HG02970 (cell line): ENCODE measurements around the gene IQSEC1.

Source experiments
- ATAC-seq: cut with Tn5 transposase; IDR thresholded peaks from one replicate; pipeline ENCODE4 v1.9.1; 2021; ENCODE audit warnings: mild to moderate bottlenecking, moderate library complexity, moderate number of reproducible peaks; ENCODE audit not compliant: unreplicated experiment, low FRiP score

The IQSEC1 gene

DNA sequence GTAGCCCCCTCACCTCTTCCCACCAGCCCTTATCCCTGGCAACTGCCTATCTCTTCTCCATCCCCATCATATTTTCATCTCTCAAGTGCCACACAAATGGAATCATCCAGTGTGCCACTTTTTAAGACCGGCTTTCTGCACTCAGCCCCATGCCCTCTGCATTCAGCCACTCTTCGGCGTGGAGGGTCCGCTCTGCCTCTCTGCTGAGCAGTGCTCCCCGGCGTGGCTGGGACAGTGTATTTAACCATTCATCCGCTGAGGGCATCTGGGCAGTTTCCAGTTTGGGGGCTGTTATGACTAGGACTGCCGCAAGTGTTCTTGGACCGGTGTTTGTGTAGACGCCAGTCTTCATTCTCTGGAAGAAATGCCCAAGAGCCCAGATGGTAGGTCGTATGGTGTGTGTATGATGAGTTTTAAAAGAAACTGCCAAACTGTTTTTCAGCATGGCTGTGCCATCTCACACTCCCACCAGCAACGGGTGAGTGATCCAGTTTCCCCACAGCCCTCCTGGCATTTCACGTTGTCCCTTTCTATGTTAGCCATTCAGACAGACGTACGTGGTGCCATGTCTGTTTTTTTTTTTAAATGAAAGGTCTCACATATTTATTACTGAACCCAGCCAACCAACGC, 20.9 kb downstream of the IQSEC1 start:
- ATAC-seq, result no peak

DNA sequence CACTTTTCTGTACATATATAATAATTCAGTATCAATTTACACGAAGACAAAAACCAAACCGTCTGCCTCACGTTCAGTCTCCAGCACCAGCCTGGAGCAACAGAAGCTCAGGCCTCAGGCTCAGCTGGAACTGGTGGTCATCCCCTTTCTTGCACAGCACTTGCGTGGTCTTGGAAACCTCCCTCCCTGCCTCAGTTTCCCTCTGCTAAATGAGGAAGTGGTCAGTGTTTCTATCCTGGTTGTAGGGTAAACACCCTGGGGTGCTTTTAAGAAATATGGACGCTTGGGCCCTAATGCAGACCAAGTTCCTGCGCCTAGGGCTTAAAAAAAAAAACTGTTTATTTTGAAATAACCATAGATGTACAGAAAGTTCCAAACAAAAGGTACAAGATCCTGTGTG, 21.6 kb downstream of the IQSEC1 start:
- ATAC-seq, result no peak

DNA sequence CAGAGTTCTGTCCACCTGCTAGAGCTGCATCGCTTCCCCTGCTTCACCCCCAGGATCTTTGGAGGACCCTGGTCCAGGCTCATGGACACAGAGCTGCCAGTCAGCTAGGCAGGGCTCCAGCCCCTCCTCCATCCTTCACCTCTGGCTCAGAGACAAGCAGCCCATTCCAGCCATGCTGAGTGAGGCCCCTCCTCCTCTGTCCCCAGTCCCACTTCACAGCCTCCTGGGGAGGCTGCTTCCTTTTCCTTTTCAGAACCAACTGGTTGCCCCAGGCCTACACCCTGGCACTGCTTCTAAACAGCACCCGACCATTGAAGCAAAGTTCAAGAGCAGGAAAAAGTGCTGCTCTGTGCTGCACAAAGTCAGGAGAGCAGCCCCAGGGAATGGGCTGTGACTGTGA, 22.2 kb downstream of the IQSEC1 start:
- ATAC-seq, result no peak

DNA sequence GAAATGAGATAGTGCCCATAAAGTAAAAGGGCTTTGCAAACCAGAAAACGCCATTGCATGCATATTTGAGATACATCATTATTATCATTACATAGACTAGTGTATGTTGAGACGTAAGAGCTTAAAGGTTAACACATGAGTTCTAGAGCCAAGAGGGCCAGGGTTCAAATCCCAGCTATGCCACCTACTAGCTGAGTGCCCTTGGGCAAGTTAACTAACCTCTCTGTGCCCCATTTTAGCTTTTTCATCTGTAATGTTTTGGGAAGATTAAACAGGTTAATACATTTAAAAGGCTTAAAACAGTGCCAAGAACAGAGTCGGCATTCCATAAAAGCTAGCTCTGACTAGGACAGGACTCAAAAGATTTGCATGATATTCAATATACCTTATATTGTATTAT, 22.8 kb downstream of the IQSEC1 start:
- no peak for ATAC-seq

DNA sequence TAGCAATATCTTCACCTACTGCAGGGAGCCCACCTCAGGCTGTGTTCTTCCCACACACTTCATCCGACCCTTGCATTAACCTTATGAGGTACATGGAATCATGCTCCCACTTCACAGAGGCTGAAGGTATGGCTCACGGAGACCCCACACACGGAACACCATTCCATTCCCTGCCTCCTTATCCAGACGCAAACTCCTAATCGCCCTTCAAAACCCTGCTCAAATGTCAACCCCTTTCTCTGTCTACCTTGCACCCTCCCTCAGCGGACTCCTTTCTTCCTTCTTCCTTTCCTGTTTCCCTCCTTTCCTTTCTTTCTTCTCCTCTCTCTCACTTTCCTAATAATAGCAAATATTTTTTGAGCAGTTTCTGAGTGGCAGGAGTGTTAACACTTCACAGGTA, 23.8 kb downstream of the IQSEC1 start:
- no peak for ATAC-seq

DNA sequence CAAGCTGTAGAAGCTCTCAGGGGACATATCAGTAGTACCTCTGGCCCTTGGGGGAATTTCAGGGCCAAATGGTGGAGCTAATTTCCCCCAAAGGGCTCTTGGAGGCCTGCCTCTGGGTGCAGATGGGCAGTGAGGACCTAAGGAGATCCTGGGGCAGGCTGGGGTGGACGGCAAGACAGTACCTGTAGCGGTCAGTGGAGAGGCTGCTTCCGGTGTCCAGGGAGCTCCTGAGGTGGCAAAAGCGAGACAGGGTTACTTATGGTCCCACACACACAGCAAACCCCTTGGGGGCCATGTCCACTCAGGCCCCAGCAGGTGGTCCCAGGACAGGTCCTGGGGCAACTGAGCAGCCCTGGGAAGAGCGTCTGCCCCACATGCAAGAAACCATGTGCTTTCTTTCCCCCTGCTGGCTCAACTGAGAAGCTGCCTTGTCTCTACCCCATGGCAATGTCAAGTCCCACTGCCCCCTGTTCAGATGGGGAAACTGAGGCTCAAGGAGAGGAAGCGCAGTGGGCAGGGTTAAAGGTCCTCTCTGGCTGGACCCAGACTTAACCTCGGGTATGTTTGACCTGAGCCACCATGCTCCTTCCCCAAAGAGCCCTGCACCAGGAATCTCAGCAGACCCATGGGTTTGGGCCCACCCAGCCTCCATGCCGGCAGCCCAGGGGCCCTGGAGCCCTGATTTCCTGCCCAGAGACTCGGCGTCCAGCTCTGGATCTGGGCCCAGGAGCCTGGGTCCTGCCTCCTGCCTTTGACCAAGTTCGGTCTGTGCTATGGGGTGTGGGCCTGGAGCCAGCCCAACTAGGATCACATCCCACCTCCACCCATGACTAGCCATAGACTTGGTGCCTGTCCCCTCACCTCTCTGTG, 25.7 kb downstream of the IQSEC1 start:
- ATAC-seq, result no peak

DNA sequence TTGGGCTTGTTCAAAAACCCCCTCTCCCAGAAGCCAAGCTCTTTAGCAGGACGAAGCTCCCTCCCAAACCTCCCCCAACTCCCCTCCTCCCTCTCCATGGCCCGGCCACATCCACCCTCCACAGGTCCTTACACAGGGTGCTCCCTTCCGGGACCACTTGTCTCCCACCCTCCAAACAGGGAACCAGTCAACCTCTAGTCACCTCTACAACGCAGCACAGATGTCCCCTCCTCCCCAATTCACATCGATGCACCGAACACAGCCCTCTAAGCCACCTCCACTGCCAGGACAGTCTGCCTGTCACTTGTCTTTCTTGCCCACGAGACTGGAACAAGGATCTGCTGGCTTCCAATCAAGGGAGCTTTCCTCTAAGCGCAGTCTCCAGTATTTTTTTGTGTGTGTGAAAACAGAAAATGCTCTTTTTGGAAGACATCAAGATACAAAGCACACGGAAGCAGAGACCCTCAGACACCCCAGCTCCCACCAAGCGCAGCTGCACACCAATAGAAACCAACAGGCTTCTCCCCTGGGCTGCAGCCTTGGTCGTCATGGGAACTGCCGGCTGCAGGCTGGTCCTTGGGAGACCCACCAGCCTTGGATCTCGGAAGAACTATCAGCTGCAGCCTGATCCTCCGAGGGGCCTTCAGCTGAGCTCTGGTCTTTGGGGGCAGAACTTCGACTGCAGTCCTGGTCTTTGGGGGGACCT, 26.5 kb downstream of the IQSEC1 start:
- no peak for ATAC-seq

DNA sequence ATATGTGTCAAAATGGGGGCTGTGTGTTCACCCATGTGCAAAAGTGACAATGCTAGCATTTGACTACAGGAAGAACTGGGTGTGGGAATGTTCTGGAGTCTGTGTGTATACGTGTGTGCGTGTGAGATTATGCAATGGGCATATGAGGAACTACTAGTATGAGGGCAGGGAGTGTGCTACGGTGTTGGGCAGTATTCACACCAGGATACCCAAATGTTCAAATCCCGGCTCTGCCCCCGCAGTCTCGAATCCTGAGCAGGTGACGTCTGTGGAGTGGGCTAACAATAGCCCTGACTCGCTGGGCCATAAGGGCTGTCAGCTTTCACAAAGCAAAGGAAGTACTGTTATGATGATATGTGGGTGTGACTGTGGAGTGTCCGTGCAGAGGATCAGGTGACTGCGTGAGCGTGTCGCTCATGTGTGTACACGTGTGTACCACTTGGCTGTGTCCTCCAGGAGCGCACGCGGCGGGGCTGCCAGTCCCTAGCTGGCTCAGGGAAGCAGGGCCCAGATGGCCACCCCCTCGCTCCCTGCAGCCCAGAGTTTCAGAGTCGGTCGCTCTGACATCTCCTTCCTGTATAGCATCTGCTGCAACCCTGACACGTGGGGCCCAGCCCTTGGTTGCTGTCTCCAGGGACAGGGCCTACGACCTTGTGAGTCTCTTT, 27.2 kb downstream of the IQSEC1 start:
- peak; percentile 60 for ATAC-seq

DNA sequence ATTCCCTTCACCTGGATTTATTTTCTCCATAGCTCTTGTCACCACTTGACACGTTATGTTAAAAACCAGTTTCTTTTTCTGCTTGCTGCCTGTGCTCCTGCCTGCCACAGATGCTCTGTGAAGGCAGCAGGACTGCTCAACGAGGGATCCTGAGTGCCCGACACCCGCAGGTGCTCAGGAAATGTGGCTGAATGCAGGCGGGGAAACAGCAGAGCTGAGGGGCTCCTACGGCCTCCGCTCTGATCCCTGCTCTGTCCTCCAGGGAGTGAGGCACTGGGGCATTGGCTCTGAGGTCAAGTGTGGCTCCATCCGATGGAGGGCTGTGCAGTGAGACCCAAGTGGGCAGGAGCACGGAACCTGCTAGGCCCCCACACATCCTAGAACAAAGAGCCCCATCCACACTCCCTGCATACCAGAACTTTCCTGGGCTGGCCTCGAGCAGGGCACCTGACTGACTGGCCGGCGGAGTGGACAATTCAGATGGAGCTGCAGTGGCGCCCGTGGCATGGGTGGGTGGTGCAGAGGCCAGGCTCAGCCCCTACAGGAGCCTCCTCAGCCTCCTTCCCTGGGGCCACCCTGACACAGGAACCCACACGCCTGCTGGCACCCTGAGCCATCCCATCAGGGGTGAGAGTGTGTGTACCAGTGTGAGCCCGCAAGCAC, 27.9 kb downstream of the IQSEC1 start:
- ATAC-seq, result no peak

DNA sequence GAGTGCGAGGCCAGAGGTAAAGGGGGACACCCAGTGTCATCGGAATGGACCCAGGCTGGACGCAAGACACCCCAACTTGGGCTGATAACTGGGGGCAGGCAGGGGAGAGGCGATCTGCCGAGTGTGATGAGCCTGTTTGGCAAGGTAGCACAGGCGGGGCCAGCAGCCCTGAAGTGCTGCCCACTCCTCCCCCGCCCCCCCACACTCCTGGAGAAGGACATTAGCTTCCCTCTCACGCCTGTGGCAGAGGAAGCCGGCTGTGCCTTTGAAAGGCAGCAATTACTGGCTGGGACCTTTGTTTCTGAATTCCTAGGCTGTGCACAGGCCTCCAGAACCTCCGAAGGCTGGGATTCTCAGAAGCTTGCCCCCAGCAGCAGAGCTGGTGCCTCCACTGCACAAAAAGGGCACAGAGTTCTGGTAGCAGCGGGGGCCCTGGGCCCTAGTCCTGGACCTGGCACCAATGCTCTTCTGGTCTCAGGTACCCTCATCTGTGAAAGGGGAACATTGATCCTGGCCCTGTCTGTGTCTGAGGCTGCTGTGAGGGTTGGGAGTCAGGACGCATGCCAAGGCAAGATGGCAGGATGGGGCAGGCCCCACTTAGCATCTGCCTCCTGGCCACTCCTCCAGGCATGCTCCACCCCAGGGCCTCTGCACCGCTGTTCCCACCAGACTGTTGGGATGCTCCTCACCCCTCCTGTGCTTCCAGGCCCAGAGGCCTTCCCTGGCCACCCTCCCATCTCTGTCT, 28.6 kb downstream of the IQSEC1 start:
- ATAC-seq, result no peak

DNA sequence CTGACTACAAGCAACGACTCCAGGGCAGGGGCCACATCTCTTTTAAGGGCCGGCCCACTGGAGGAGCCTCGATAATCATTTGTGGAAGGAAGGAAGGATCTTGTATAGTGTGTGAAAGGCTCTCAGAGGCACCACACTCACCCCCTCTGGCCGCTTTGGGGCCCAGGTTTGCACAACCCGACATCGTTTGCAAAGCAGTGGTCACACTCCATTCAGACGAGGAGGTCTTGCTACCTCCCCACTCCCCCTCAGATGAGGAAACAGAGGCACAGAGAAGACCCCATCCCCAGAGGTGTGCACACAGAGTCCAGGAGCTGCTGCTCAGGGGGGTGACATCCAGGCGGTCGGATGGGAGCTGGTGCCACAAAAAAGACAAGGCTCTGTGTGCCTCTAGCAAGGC, 29.6 kb downstream of the IQSEC1 start:
- no peak for ATAC-seq

DNA sequence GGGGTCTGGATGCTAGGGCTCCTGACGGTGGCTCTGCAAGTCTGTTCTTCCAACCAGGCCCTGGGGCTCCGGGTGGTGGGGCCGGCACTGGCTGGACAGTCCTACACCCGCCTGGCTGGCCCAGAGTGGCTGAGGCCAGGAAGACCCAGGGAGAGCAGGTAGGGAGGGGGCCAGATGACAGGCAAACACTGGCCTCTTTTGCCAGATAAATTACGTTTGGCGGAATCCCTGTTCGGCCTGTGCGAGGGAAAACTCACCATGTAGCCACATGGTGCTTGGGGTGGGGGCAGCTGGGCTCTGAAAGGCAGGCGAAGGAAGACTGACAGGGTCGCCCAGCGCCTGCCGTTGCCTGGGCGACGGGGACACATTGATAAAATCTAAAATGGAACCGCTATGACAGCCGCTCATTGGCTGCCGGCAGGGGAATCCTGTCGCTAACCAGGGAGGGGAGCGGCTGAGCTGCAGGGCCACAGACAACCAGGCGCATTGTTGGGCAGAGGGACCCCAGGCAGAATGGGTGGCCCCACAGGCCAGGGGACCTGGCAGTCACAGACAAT, 30.4 kb downstream of the IQSEC1 start:
- no peak for ATAC-seq

DNA sequence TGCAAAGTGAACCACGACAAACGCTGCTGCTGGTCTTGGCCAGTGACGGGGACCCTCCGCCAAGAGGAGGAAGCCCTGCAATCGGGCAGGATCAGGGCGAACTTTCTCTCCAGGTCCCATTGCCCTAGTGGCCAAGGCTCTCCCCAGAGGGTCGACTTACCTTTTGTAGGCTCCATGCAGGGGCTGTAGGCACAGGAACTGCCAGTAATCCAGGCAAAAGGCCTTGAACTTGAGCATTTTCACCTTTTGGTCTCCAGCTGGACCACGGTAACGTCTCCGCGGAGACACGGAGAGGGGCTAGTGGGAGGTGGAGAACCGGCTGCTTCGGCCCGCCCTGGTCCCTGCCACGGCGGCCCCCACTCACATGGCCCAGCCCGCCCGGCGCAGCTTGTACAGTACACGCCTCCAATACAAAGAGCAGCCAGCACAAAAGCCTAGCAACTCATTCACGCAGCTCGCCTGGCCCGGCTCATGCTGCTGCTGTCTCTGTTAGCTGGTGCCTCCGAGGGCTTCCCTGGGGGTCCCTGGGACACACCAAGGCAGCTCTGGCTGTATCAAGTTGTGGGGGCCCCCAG, 31.0 kb downstream of the IQSEC1 start:
- no peak for ATAC-seq

DNA sequence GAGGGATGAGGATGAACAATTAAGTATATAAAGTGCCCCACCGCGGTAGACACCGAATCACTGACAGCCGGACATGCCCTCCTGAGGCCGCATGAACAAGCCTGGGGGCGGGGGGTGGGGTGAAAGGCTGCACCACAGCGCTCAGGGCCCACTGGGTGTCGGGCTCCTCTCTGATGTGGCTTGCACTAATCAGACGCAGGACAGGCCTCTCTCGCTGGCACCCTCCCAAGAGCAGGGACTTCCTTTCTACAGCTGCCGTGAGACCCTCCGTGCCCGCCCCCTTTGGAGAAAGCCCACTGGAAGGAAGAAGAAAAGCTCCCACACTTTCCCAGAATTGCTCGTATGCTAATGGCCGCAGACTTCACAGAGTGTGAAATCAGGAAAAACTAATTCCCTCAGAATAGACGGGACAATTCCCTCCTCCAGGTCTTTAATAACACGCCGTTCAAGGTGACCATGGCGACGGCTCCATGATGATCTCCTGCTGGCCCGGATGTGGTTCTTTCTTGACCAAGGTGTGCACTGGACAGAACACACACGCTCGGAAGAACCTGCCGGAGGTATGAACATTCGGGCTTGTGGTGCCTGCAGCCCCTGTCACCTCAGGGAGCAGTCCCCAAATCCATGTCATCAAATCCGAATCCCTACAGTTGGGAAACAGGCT, 32.0 kb downstream of the IQSEC1 start:
- no peak for ATAC-seq

DNA sequence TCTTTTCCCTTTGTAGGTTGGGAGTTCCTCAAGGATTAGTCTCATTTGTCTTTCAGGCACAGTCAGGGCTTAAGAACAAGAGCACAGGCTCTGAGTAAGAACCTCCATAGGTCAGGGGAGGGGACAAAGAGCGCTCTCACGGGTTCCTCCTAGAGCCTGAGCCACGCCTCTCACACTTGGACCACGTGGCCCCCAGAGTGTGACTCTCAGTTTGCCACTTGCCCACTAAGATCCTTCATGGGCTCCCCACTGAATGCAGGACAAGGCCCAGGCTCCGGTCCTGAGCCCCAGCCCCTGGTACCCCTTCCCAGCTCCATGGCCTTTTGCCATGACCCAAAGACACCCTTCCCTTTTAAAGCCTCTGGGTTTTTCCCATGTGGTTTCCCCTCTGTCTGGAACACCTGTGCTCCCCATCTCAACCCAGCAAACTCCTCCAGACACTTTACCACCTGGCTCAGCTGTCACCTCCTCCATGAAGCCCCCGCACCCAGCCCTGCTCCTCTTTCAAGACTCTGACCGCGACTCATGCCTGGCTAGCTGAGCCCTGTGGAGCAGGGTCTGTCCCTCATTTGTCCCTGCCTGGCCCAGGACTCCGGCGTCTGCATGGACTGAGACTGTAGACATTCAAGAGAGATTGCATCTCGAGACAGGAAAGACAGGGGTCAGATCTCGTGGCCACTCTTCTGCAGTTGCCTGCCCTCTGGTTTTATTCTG, 32.7 kb downstream of the IQSEC1 start:
- ATAC-seq, result no peak

DNA sequence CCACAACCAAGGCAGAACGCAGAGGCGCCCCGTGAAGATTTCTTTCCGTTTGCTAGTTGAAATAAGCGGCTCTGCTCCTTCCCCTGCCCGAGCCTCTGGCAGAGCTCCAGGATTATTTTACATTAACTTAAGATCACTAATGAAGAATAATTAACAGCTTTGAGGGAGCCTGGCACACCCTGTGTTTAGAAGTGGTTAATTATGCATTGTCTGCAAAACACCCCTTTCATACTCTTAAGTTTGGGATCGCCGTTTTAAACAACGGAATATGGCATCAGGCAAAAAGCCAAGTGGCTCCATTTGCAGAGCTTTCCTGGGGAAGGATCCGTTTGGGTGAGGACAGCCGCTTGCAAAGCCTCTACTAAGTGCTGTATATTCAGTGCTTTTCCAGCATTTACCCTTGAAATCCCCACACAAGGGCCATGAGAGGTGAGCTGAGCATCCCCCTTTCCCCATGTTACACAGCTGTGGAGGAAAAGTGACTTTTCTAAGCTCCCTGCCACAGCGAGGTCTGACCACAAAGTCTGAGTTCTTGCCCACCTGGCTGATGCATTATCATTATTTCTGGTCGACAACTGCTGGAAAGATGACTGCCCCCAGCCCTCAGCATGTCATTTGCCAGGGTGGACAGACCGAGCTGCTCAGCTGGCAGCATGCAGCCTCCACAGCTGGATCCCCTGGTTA, 33.9 kb downstream of the IQSEC1 start:
- ATAC-seq, result no peak

DNA sequence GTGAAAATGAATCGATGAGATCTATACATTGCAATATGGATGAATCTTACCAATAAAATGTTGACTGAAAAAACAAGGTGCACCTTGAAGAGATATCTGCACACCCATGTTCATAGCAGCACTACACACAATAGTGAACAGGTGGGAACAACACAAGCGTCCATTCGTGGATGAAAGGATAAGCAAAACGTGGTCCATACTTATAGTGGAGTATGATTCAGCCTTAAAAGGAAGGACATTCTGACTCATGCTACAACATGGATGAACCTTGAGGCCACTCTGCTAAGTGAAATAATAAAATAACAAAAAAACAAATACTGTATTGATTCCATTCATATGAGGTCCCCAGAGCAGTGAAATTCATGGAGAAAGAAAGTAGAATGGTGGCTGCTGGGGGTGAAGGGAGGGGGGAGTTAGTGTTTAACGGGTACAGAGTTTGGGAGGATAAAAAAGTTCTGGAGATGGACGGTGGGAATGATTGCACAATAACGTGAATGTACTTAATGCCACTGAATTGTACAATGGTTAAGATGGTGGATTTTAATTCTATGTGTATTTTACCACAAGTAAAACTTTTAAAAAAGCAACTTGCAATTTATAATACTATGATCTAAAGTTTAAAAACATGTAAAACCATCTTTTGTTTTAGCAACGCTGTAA, 35.6 kb downstream of the IQSEC1 start:
- no peak for ATAC-seq
